ENCODE results near the gene FGB. TPM values are rescaled to one million over a fixed set of nuclear protein-coding genes. Genes with fewer than 3 reads are reported as not detected.
A peak's percentile ranks its signal among the peaks of the same experiment; 100 is the strongest.

The FGB gene
- total and polyA plus RNA-seq, 2 of the 13 experiments (the other 11 are each of a cell fraction or from before 2014, with no cell fraction given) = 226 to 784 TPM

GRCh38 chr4:154560824-154561231 lies 2.0 kb upstream of the FGB start (continued):
- TF ChIP-seq HMG20A (CRISPR knock-in tag; IDR thresholded peaks at IDR 0.05; ENCODE audit: borderline replicate concordance) (peak; percentile 87; the same call in 1 of the 2 replicates), CREBL2 (CRISPR knock-in tag; IDR thresholded peaks at IDR 0.05; ENCODE audit: borderline replicate concordance) (no peak), HHEX (CRISPR knock-in tag; IDR thresholded peaks at IDR 0.05) (0 out of 2 replicates have a peak, but pooled peaks have one; percentile 46), GMEB2 (CRISPR knock-in tag; IDR thresholded peaks at IDR 0.05; ENCODE audit: low read depth) (no peak), SYNCRIP (IDR thresholded peaks at IDR 0.05; ENCODE audit: insufficient read depth, low read depth, low read length) (no peak), HOXA7 (CRISPR knock-in tag; IDR thresholded peaks at IDR 0.05) (no peak), ATAD3A (CRISPR knock-in tag; IDR thresholded peaks at IDR 0.05) (no peak), KIAA2018 (CRISPR knock-in tag; IDR thresholded peaks at IDR 0.05; ENCODE audit: borderline replicate concordance) (no peak), HOXA5 (CRISPR knock-in tag; IDR thresholded peaks at IDR 0.05) (no peak), ZNF333 (CRISPR knock-in tag; IDR thresholded peaks at IDR 0.05; ENCODE audit: borderline replicate concordance) (no peak), ZNF572 (CRISPR knock-in tag; IDR thresholded peaks at IDR 0.05) (no peak), ZNF891 (CRISPR knock-in tag; IDR thresholded peaks at IDR 0.05) (no peak), RXRA (CRISPR knock-in tag; IDR thresholded peaks at IDR 0.05) (peak; percentile 16; the same call in 1 of the 2 replicates), POLR2AphosphoS2 (IDR thresholded peaks at IDR 0.05; ENCODE audit: low read depth, low read length) (no peak), NFE2L2 (IDR thresholded peaks at IDR 0.05; ENCODE audit: low read length) (no peak), TFAP4 (IDR thresholded peaks at IDR 0.05; ENCODE audit: borderline replicate concordance, low read depth) (no peak)
